NCI-H2107 treated with DMSO at 0.1 percent for 48 hours (cell line): ENCODE data around the gene NRTN.

Experiments
- DNase-seq: peaks from one replicate; lab custom pipeline; 2025; ENCODE audit not compliant: unreplicated experiment; lab: John Stamatoyannopoulos, UW

The NRTN gene

GRCh38 chr19:5811117-5811516 lies 6.2 kb downstream of the NRTN start:
- DNase-seq = no peak

GRCh38 chr19:5814123-5814851 lies 9.4 kb downstream of the NRTN start:
- DNase-seq = no peak

GRCh38 chr19:5814852-5815246 lies 10.0 kb downstream of the NRTN start:
- DNase-seq = no peak

GRCh38 chr19:5817218-5817617 lies 12.4 kb downstream of the NRTN start:
- DNase-seq = no peak

- DNase-seq = no peak
Observed at GRCh38 chr19:5818594-5818993, 13.7 kb downstream of the NRTN start.

GRCh38 chr19:5820785-5821184 lies 15.9 kb downstream of the NRTN start:
- DNase-seq = no peak

GRCh38 chr19:5821521-5822180 lies 16.8 kb downstream of the NRTN start:
- DNase-seq = no peak

- DNase-seq = no peak
Observed at GRCh38 chr19:5822181-5822844, 17.4 kb downstream of the NRTN start.

- DNase-seq = no peak
Observed at GRCh38 chr19:5823579-5824281, 18.9 kb downstream of the NRTN start.

GRCh38 chr19:5824751-5825150 lies 19.9 kb downstream of the NRTN start:
- DNase-seq = no peak

GRCh38 chr19:5825178-5825577 lies 20.3 kb downstream of the NRTN start:
- DNase-seq = no peak

- peak; percentile 97 for DNase-seq
Observed at GRCh38 chr19:5826531-5827341, 21.9 kb downstream of the NRTN start.

GRCh38 chr19:5827342-5827890 lies 22.5 kb downstream of the NRTN start:
- DNase-seq = no peak

- peak; percentile 90 for DNase-seq
Observed at GRCh38 chr19:5827891-5828660, 23.2 kb downstream of the NRTN start.

GRCh38 chr19:5828661-5829566 lies 24.0 kb downstream of the NRTN start:
- peak; percentile 67 for DNase-seq

- no peak for DNase-seq
Observed at GRCh38 chr19:5829567-5830310, 24.9 kb downstream of the NRTN start.

- no peak for DNase-seq
Observed at GRCh38 chr19:5831159-5831558, 26.3 kb downstream of the NRTN start.

- DNase-seq = no peak
Observed at GRCh38 chr19:5832061-5832460, 27.2 kb downstream of the NRTN start.
